ENCODE measurements around the gene TMUB1.
"Not testable (repeated sequence)": the region's sequence is repeated elsewhere in the genome, so short reads cannot be mapped to it uniquely, and the experiment has no call there.

TMUB1 gene

DNA sequence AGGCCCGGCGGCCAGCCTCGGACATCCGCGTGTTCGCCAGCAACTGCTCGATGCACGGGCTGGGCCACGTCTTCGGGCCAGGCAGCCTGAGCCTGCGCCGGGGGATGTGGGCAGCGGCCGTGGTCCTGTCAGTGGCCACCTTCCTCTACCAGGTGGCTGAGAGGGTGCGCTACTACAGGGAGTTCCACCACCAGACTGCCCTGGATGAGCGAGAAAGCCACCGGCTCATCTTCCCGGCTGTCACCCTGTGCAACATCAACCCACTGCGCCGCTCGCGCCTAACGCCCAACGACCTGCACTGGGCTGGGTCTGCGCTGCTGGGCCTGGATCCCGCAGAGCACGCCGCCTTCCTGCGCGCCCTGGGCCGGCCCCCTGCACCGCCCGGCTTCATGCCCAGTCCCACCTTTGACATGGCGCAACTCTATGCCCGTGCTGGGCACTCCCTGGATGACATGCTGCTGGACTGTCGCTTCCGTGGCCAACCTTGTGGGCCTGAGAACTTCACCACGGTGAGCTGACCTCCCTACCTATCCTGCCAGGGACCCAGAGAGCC, 34.3 kb downstream of the TMUB1 start:
- ATAC-seq = no peak

DNA sequence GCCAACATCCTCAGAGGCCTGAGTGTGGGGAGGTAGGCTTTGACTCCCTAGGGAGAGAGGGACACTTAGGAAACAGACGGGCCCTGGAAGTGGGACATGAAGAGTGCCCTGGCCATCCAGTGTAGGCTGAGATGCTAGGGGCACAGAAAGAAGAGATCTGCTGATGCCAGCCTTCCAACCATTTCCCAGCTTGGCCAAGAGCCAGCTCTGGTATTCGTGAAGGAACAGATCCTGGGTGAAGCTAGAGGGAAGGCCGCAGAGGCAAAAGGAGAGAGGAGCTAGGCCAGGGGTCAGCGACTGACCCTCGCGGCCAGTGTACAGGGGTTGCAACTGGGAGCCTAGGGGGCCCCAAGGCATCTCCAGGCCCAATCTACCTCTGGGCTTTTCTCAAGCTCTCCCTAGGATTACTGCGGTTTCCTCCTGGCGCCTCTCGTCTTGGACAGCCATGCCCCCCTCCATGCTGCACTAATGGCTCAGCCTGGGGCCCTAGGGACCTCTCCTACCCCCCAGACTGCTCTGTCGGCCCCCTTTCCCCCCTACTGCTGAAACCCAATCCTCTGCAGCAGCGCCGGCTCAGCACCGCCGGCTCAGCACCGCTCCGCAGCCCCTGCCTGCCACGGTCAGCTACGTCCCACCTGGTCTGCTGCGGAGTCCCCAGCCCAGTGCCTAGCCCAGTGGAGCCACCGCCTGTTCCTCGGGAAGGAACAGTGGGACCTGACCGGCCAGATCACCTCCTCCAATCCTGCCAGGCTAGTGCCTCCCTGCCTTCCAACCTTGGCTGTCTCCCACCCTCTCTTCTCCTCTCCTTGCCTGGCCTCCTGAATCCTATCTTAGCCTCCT, 35.1 kb downstream of the TMUB1 start, which contains the start of gene ASIC3:
ASIC3 (plus strand) TSS at position 556 of the 840 bp plus-strand sequence. CDS start 355 bp downstream, outside the sequence.
- no peak for ATAC-seq

GRCh38 chr7:151046603-151047573, 36.4 kb downstream of the TMUB1 start:
- ATAC-seq = no peak

GRCh38 chr7:151045967-151046366, 37.3 kb downstream of the TMUB1 start:
- no peak for ATAC-seq

DNA sequence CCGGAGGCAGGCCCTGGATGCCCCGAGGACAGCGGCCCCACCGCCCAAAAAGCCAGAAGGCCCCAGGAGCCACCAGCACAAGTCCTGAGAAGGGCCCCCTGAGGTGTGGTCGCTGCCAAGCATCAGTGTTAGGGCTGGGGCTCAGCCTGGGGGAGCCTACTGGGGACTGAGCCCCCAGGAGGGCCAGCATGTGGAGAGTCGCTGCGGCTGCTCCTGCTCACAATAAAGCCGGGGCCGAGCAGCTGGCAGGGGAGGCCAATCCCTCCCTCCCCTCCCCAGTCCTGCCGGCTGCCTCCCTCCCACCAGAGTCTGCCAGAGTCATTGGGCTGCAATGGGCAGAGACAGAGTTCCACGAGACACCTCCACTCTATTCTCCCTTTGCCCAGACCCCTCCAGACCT, 38.0 kb downstream of the TMUB1 start:
- no peak for ATAC-seq

DNA sequence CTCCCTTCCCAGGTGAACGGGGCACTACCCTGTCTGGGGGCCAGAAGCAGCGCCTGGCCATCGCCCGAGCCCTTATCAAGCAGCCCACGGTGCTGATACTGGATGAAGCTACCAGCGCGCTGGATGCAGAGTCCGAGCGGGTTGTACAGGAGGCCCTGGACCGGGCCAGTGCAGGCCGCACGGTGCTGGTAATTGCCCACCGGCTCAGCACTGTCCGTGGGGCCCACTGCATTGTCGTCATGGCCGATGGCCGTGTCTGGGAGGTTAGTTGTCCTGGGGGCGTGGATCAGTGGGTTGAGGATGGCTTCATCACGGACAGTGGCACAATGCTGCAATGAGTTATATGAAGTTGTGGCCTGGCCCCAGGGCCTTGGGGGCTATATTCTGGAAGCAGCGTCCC, 39.3 kb downstream of the TMUB1 start:
- ATAC-seq = no peak

- ATAC-seq = not testable (repeated sequence)
Observed at GRCh38 chr7:151043449-151043848, 39.8 kb downstream of the TMUB1 start.

- no peak for ATAC-seq
Observed at GRCh38 chr7:151040616-151041375, 42.5 kb downstream of the TMUB1 start.

DNA sequence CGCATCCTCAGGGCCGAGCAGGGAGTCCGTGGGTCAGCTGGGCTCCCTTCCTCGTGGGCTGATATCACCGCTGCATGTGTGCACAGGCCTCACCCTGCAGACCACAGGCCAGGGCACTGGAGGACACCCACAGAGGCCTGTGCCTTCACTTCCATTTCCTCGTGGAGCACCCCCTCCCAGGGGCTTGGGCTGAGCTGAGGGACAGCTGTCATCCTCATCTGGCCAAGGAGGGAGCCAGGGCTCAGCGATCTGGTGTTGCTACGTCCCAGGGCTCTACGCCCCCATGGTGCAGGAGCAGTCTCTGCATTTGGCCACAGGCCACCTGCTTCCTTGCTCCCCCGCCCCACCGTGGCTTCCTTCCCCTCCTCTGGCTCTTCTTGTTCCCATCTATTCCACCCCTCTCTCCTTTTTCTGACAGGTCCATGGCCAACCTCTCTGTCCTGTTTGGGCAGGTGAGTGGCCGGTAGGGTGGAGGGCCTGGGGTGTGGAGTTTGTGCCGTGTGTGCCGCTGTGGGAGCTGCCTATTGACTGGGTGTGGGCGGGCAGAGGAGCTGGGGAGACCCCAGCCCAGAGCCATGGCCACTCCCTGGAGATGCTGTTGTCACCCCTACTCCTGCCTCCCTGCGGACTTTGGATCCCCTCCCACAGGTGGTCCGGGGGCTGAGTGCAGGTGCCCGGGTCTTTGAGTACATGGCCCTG, 43.3 kb downstream of the TMUB1 start:
- ATAC-seq = no peak

GRCh38 chr7:151038951-151039849, 44.1 kb downstream of the TMUB1 start:
- ATAC-seq = peak; percentile 94 to 96

- ATAC-seq = no peak
Observed at GRCh38 chr7:151035902-151036301, 47.4 kb downstream of the TMUB1 start.

DNA sequence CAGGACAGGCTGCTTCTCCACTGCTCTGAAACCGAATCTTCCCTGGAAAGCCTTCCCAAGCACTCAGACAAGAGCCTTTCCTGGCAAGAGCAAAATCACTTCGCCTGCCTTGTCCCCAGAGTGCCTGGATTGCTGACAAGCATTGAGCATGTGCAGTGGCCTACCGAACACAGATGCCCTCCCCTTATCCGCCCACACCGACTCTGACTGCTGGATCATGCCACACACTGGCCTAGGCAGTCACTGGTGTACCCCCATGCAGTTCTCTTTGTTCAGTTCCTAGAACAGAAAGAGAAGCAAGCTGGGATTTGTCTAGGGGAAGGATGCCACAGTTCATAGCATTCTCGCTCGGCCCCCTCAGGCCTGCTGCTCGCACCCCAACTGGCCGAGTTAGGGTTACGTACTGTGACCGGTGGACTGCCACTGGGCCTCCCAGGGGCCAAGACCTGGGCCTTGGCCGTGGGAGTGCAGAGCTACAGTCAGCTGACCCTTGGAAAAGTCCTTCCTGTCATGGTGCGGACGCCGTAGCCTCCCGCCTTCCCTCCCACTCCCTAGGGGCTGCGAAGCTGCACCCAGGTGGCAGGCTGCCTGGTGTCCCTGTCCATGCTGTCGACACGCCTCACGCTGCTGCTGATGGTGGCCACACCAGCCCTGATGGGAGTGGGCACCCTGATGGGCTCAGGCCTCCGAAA, 48.1 kb downstream of the TMUB1 start:
- no peak for ATAC-seq

GRCh38 chr7:151034312-151035025, 48.8 kb downstream of the TMUB1 start:
- ATAC-seq = no peak

- ATAC-seq = no peak
Observed at GRCh38 chr7:151033864-151034249, 49.4 kb downstream of the TMUB1 start.

- no peak for ATAC-seq
Observed at GRCh38 chr7:151032936-151033863, 50.1 kb downstream of the TMUB1 start.
